ENCODE results near the gene CAPN11. TPM values are rescaled to one million over a fixed set of nuclear protein-coding genes. Genes with fewer than 3 reads are reported as not detected.
"Not testable (repeated sequence)": the region's sequence is repeated elsewhere in the genome, so short reads cannot be mapped to it uniquely, and the experiment has no call there.

The CAPN11 gene
- total RNA-seq, 1 donor from 2014 or later, result 0.27 TPM

GRCh38 chr6:44228031-44228430 lies 69.4 kb downstream of the CAPN11 start:
- Histone ChIP-seq H3K4me3 (no peak overlapping the region), H3K27me3 (ENCODE audit: low read depth) (no peaks in the 10 kb centered on the region), H3K9me3 (no peaks in the 10 kb centered on the region), H3K27ac (no peak overlapping the region), H3K36me3 (peaks cover 37% of the 10 kb centered on the region), H3K4me1 (peaks cover 26% of the 10 kb centered on the region)
- DNase-seq, result no peak
- no peak for TF ChIP-seq CTCF (IDR thresholded peaks at IDR 0.05)
- no peak for ATAC-seq
- intact Hi-C loops (cut with DNase I), result no loop called here

DNA sequence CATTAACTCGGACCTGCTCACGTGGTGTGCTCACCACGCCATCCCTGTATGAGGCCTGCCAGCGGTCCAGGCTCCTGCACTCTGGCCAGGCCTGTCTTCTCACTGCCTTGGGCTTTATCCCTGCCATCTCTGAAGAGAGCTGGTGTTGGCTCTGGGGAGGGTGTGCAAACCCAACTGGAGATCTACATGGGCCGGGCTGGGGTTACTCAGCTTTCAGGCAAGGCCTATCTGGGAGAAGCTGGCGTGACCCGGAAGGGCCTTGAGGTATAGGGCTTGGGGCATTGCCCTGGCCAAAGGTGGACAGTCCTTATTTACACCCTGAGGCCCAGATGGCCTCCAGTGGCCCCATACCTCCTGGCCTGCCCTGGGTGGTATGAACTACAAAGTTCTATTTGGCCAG lies 69.8 kb downstream of the CAPN11 start:
- intact Hi-C loops (cut with DNase I), result no loop called here
- H3K4me3 ChIP-seq, result no peak overlapping the region
- TF ChIP-seq CTCF (IDR thresholded peaks at IDR 0.05), result no peak
- H3K27me3 ChIP-seq (ENCODE audit: low read depth), result no peaks in the 10 kb centered on the region
- H3K27ac ChIP-seq, result no peak overlapping the region
- ATAC-seq, result no peak
- no peak for DNase-seq
- no peaks in the 10 kb centered on the region for H3K9me3 ChIP-seq
- H3K36me3 ChIP-seq, result peaks cover 39% of the 10 kb centered on the region
- peaks cover 29% of the 10 kb centered on the region for H3K4me1 ChIP-seq

DNA sequence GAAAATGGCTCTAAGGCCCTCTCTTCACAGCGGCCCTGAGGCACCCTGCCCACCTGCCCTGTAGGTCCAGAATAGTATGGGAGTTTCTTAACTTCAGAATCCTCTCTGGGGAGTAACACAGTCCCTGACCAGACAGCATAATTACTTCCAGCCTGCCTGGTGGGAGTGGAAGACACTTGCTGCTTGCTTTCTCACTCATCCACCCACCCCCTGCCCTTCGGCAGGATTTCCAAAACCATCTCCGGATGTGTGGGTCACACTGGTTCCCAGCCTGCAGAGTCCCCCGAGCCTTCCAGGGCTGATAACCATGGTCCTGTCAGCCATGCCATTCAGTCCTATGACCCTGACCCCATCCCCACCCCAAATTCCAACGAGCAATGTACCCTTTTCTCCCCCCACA lies 70.2 kb downstream of the CAPN11 start:
- H3K27ac ChIP-seq, result no peak overlapping the region
- DNase-seq (no peak), ATAC-seq (no peak)
- no peak overlapping the region for H3K4me3 ChIP-seq
- peaks cover 30% of the 10 kb centered on the region for H3K4me1 ChIP-seq
- no peaks in the 10 kb centered on the region for H3K27me3 ChIP-seq (ENCODE audit: low read depth)
- TF ChIP-seq CTCF (IDR thresholded peaks at IDR 0.05), result no peak
- H3K36me3 ChIP-seq, result peaks cover 39% of the 10 kb centered on the region
- intact Hi-C loops (cut with DNase I), result no loop called here
- H3K9me3 ChIP-seq, result no peaks in the 10 kb centered on the region

GRCh38 chr6:44229376-44230033 lies 70.9 kb downstream of the CAPN11 start:
- peaks cover 30% of the 10 kb centered on the region for H3K4me1 ChIP-seq
- intact Hi-C loops (cut with DNase I), result loop anchor here (10.0 kb wide), 1 partner anchor 55 kb away; no protein-coding TSS in a partner anchor
- no peak overlapping the region for H3K4me3 ChIP-seq
- H3K27ac ChIP-seq, result no peak overlapping the region
- no peak for ATAC-seq
- TF ChIP-seq CTCF (IDR thresholded peaks at IDR 0.05), result no peak
- peaks cover 39% of the 10 kb centered on the region for H3K36me3 ChIP-seq
- no peak for DNase-seq
- no peaks in the 10 kb centered on the region for H3K27me3 ChIP-seq (ENCODE audit: low read depth)
- no peaks in the 10 kb centered on the region for H3K9me3 ChIP-seq

GRCh38 chr6:44230034-44230675 lies 71.5 kb downstream of the CAPN11 start:
- Histone ChIP-seq H3K36me3 (peaks cover 39% of the 10 kb centered on the region), H3K9me3 (no peaks in the 10 kb centered on the region), H3K4me1 (peaks cover 33% of the 10 kb centered on the region), H3K27ac (no peak overlapping the region), H3K4me3 (no peak overlapping the region), H3K27me3 (ENCODE audit: low read depth) (no peaks in the 10 kb centered on the region)
- peak; percentile 9 for DNase-seq
- no peak for TF ChIP-seq CTCF (IDR thresholded peaks at IDR 0.05)
- ATAC-seq, result no peak
- intact Hi-C loops (cut with DNase I), result loop anchor here (10.0 kb wide), 1 partner anchor 55 kb away; no protein-coding TSS in a partner anchor

GRCh38 chr6:44231426-44231825 lies 72.8 kb downstream of the CAPN11 start:
- H3K4me3 ChIP-seq; DNase-seq; H3K27me3 ChIP-seq (ENCODE audit: low read depth); H3K9me3 ChIP-seq; ATAC-seq; H3K27ac ChIP-seq: not testable (repeated sequence)
- Histone ChIP-seq H3K36me3 (peaks cover 39% of the 10 kb centered on the region), H3K4me1 (peaks cover 31% of the 10 kb centered on the region)
- intact Hi-C loops (cut with DNase I), result loop anchor here (10.0 kb wide), 1 partner anchor 57 kb away; no protein-coding TSS in a partner anchor

Measured in lower lobe of right lung (tissue), 2 donors.